GM21526 (cell line): ENCODE measurements around the gene M1AP.
"Not testable (repeated sequence)": the region's sequence is repeated elsewhere in the genome, so short reads cannot be mapped to it uniquely, and the experiment has no call there.

Experiments
- ATAC-seq: cut with Tn5 transposase; IDR thresholded peaks from one replicate; pipeline ENCODE4 v1.9.1; 2021; ENCODE audit warnings: moderate library complexity; ENCODE audit not compliant: unreplicated experiment, low FRiP score

Gene M1AP

DNA sequence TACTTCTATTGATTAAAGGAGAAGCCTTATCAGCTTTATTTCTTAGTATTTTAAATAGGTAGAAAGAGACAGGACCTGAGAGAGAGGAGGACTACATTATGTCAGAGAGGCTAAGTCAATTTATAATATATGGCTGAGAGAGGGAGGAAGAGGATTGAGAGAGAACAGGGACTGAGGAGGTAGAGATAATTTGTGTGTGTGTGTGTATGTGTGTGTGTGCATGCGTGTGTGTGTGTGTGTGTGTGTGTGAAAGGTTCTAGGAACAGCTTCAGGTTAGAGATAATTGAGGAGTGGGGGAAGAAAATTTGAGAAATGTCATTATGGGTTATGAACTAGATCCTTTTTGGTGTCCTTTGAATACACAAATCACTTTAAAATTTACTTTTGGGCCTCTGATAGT lies 78.4 kb downstream of the M1AP start:
- ATAC-seq, result no peak

DNA sequence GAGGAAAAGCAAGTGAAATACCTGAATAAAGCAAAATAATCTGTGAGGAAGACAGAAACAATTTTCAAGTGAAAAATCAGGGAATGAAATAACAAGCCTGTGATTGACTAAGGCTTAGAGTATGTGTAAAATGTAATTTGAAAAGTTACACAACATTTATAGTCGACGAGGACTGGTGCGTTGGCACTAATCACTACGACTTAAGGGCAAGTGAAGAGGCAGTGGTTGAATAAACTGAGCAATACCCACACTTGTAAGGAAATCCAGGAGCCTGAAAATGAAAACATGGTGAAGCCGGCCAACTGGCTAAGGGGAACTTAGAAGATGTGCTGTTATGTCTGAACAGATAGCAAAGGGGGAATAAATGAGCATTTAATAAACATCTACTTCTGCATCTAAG lies 80.2 kb downstream of the M1AP start:
- no peak for ATAC-seq

DNA sequence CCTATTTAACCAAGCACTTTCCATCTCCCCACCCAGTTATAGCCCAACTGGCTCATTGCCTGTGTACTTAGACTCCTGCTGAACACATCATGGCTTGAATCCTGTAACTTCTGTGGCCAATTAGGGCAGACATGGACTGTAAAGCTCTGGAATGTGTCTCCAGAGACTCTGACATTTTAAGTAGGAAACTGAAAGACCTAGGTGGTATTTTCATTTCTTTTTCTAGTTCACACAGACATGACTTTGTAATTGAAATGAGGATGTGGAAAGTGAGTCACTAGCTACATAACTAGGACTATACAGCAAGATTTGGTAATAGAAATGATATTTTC lies 81.4 kb downstream of the M1AP start:
- ATAC-seq, result no peak

DNA sequence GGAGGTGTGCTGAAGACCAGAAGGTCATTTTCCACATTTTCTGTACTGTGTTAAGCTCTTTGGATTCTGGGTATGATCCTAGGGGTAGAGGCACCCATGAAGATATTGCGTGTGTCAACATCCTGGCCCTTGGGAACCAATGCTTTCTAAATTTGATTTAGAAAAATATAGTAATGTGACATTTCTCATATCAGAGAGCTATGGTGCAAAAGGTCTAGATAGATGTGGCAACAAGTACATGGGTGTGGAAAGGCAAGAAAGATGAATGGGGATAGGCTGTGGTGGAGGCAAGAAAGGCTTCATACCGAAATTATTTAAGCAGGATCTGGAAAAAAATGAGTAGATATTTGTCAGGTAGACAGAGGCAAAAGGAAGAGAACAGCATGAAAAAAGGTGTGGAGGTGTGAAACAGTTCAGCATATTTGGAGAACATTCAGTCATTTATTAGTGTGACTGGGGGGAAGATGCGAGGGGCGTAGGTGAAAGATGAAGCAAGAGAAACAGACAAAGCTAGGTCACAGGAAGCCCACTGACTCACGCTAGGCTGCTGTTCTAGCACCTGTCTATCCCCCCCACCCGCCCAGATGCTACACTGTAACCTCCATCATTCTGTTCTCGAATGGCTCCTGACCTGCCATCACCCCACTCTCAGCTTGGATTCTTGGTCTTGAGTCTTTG lies 81.9 kb downstream of the M1AP start:
- ATAC-seq, result no peak

DNA sequence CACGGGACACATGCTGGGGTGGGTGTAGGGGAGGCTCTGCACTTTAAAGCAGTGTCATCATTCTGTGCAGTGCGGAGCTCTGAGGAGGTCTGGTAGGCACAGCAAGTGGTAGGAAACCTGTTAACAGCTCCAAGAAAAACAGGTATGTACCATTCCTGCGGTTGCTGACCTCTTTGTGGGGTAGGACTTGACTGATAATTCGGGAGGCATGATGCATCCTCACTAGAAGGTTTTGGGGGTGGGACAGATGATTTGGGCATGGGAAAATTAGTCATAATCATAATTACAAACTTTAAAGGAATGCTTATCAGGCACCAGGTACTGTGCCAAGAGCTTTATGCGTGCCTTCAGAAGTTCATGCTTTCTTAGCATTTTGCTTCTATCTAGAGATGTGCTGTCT lies 83.9 kb downstream of the M1AP start:
- no peak for ATAC-seq

DNA sequence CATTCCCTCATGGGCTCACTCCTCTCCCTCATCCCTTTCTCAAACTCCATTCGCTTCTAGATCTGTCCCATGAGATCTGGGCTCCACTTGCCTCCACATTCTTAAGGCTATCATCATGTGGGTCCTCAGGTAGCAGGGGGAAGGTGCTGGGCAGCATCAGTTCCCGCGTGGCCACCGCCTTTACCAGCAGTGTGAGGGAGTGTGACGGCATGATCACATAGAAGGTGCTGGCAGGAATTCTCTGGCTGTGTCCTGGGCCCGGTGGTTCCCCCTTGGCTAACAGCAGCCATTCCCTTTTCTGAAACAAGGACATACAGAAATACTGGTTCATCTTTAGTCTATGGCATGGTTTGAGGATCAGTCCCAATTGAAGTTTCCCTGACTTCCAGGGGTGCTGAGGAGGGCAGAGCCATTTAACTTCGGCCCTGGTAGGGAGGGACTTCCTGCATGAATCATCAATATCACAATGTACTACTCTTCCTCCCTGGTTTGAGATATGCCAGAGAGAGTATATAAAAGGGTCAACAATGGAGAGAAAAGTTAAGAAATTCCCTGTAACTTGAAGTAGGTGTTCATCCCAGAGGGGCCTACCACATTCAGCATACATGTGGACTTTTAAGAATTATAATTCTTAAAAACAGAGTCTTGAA lies 85.9 kb downstream of the M1AP start:
- no peak for ATAC-seq

DNA sequence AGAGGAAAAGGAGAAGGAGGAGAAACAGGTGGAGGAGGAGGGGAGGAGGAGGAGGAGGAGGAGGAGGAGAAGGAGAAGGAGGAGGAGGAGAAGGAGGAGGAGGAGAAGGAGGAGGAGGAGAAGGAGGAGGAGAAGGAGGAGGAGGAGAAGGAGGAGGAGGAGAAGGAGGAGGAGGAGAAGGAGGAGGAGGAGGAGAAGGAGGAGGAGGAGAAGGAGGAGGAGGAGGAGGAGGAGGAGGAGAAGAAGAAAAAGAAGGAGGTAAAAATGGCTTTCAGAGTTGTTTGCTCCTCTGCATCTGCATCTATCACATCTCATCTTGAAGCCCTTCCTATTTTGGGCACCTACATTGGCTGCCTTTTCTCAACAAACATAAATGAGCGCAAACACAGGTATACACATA lies 87.1 kb downstream of the M1AP start:
- ATAC-seq, result not testable (repeated sequence)

DNA sequence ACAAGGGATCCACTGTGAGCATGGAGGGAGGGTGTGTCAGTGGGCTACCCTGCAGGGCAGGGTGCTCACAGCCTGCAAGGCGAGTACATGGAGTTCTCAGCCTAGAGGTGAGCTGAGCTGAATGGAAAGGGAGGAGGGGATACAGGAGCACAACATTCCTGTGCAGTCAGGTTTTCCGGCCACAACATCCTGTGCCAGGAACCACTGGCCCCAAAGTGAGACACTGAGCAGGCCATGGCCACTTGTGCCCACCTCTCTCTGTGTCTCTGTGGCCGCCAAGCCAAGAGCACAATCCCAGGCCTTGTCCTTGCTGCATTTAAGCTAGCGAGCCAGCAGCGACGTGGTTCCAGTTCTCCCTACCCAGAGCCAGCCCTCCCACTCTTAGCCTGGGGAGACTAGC lies 87.5 kb downstream of the M1AP start:
- no peak for ATAC-seq

DNA sequence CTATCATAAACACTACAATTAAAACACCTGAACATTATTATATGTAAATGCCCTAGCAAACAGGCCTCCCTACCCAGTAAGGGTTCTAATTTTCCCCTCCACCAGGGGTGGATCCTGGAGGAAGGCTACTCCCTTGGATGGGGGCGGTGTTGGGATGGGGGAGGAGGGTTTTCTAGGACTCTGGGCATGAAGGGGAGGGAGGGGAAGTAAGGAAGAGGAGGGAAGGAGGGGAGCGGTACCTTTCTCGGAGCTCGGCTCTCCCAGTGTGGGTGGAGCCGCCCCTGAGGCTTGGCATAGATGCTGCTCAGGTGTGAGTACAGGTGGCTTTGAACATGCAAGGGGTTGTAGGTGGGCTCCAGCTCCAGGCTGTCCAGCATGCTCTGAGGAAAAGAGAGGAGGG lies 88.2 kb downstream of the M1AP start:
- no peak for ATAC-seq

DNA sequence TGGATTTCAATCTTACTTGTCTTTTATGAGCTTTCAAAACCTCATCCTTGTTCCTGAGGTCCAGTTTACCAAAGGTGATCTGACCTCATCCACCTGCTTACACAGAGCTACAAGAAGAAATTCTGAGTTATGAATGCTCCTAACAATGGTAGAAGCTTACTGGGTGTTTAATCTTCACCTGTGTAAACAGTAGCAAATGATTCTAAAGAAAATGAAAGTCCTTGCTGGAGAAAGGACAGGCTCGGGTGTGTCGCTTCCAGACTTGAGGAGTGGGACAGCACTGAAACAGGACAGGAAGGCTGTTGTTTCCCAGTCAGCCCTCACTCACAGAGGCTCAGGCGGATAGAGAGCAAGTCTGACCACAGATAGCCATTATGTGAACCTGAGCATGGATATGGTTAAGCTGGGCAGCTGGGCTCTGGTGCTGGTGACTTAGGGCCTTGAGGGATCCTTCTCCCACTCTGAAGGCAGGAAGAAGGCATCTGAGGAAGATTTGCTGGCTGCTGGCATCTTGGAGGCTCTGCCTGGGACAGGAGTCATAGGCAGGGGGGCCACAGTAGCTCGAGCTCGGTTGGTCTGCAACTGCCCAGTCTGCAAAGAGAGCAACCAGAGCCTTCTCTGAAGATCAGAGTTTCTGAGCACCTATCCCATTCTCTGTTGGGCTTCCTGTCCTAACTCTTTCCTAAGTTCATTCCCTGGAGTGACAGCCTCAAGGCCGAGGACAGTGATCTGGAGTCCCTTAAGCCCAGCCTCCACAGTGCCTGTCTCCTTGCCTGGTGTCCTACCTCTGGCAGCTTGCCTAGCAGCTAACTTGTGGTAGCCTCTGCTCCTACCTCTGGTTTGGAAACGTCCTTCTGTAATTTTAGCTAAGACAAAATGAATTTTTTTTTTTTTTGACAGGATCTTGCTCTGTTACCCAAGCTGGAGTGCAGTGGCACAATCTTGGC lies 89.6 kb downstream of the M1AP start:
- ATAC-seq, result no peak

DNA sequence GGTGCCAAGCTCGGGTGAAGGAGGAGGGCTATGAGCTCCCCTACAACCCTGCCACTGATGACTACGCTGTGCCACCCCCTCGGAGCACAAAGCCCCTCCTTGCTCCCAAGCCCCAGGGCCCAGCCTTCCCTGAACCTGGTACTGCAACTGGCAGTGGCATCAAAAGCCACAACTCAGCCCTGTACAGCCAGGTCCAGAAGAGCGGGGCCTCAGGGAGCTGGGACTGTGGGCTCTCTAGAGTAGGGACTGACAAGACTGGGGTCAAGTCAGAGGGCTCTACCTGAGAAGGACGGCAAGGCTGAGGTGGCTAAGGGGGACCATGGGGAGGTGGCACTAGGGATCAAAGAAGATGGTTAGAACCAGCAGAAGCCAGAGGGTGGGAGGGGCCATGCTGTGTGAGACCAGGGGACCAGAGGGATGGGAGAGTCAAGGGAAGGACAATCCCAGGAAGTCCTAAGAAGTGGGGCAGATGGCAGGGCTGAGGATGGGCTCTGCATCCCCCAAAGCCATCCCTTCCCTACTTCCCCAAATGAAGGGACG lies 91.2 kb downstream of the M1AP start:
- ATAC-seq, result no peak

DNA sequence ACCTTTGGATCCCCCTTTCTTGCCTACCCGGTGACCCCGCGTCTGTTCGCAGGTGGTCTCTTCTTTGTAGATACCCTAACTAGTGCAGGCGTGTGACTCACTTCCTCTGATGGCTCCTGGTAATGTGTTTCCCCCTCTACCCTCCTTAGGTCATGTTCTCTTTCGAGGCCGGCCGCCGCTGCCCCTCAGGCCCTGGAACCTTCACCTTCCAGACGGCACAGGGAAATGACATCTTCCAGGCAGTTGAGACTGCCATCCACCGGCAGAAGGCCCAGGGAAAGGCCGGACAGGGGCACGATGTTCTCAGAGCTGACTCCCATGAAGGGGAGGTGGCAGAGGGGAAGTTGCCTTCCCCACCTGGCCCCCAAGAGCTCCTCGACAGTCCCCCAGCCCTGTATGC lies 92.0 kb downstream of the M1AP start:
- no peak for ATAC-seq

DNA sequence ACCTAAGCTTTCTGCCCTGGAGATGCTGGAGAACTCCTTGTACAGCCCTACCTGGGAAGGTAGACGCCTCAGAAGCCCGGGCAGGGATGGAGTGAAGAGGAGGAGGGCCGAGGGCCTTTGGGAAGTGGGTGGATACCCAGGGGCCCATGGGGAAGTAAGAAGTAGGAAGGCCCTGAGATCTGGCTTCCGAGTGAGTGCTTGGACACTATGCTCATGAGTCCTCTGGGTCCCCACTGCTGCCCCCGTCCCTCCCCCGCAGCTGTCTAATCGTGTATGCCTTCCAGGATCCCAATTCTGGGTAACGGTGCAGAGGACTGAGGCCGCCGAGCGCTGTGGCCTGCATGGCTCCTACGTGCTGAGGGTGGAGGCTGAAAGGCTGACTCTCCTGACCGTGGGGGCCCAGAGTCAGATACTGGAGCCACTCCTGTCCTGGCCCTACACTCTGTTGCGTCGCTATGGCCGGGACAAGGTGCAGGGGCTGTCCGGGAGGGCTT lies 92.5 kb downstream of the M1AP start:
- no peak for ATAC-seq

DNA sequence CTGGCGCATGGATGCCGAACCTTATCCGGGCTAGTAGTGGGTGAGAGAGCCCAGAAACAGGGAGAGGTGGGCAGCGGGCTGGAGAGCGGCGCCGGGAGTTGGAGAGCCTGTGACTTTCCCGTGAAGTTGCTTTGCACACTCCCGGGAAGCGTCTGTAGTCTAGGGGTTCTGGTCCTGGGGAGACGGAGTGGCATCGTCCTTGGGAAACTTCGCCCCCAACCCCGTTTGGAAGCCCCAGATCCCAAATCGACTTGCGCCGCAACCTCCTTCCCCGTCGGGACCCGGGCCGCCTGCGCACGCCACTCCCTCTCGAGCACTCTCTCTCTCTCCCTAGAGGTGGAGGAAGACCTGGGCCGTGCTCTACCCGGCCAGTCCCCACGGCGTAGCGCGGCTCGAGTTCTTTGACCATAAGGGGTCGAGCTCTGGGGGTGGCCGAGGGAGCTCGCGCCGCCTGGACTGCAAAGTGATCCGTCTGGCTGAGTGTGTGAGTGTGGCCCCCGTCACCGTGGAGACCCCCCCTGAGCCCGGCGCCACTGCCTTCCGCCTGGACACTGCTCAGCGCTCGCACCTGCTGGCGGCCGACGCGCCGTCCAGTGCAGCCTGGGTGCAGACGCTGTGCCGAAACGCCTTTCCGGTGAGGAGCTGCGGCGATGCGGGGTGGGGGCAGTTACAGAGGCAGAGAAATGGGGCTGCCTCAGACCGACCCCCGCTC lies 93.2 kb downstream of the M1AP start:
- peak; percentile 37 for ATAC-seq

DNA sequence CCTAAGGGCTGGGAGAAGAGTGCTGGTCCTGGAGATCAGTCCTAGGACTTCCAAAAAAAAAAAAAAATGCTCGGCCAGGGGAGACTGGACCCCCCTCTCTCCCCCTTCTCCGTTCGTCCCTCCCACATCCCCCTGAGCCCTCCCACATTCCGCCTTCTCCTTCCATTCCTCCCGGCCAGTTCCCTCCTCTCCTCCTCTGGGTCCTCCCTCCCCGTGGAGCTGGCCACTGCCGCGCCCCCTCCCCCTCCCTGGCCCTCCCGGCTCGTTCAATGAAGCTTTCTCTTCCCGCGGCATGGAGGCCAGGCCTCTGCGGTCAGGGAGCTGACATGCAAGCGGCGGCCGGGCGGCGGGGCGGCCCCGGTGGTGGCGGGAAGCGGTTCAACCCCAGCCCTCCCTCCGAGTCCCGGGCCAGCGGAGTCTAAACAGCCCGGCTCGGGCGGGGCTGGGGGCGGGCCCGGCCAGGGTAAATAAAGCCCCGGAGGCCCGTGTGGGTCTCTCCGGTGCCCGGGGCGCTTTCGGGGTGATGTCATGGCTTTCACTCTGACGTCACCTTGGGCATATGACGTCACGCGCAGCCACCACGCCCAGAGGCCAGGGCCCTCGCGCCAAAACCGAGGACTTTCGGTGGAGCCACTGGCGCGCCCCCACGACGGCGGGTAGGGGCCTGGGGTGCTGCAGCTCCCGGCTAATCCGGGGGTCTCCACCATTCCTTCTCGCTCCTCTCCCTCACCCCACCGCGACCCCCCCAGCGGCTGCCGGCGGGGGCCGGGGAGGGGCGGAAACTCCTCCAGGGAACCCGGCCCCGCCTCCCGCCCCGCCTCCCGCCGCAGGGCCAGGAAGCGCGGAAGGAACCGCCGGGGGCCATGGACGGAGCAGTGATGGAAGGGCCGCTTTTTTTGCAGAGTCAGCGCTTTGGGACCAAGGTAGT lies 94.0 kb downstream of the M1AP start, which contains the start of the genes DOK1 and LOXL3:
DOK1 (plus strand) TSS at position 829 of the 928 bp plus-strand sequence; CDS start at position 864, 35 bp downstream.
LOXL3 (minus strand) TSS at position 51 of the 928 bp plus-strand sequence. CDS start 1,308 bp downstream, outside the sequence.
- peak; percentile 46 for ATAC-seq

DNA sequence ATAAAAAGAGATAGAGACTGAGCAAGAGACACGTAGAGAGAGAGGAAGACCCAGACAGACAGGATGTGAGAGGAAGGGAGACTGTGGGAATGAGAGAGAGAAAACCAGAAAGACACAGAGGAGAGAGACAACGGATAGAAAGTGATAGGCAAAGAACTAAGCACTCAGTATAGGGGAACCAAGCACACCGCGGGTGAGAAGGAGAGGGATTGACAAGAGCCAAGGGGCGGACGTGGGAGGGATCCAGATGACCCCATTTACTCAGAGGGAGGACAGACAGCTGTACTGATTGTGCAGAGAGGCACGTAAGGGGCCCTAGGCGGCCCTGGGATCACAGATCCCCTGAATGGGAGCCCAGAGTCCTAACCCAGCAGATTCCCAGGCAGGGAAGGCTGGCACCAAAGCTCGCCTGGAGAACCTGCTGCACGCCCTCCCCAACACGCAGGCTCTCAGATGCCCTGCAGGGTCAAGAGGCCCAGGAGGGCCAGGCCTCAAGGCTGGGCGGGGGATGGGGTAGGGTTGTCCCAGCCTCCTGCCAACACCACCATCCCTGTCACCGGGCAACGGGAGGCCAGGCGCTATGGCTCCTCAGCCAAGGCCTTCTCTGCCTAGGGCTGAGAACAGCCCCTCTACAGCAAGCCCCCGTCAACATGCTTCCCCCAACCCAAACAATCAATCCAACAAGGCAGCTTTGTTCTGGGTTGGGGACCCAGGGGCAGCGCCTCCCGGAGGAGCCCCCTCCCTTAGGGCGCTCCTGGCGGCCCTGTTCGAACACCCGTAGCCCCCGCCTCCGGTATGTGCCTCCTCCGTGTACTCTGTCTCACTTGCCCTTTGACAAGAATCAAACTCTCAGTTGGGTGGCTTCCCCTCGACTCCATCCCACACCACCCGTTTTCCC lies 95.0 kb downstream of the M1AP start:
- no peak for ATAC-seq

DNA sequence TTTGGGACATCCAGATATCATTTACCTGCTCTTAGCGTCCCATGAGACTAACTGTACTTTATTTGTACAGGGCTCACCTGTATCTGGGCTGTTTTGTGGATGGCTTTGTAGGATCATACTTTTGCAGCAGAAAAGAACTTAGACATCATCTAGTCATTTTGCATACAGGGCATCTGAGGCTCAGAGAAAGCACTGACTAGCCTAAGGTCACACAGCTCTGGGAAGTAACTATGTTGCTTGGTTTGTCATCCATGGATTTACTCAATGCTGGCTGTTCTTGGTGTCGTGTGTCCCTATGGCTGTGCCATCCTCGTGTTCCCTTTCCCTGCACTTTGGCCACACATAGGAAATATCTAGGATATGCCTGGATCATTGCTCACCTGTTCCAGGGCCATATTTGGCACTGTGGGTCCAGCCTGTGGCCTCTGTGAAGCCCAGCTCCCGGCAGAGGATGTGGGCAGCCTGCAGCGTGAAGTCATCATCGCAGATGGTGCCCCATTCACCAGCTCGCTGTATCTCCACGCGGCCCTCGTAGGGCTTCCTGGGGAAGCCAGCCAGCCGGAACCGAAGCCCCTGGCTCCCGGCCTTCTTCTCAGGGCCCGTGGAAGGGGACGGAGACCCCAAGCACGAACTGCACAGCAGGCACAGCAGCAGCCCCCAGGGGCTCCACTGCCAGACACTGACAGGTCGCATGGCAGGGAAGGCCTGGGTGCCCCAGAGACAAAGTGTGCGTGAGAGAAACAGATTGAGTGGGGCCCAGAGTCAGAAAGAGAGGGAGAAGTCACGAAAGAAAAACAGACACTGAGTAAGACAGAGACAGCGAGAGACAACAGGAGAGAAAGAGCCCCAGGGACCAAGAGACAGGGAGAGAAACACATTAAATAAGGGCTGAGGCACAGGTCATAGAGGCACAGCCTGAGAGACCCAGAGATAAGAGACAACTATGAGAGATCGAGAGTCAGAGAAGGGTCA lies 95.9 kb downstream of the M1AP start:
- ATAC-seq, result no peak
